GM21619 (cell line): ENCODE results near the gene CD300LG.

Source experiments
- ATAC-seq: cut with Tn5 transposase; IDR thresholded peaks from one replicate; pipeline ENCODE4 v1.9.1; 2021; ENCODE audit not compliant: unreplicated experiment

The CD300LG gene

GRCh38 chr17:43905400-43905984 is 58.5 kb downstream of the CD300LG start:
- ATAC-seq = no peak

GRCh38 chr17:43905985-43906852 is 59.2 kb downstream of the CD300LG start:
- no peak for ATAC-seq

GRCh38 chr17:43906951-43907424 is 60.0 kb downstream of the CD300LG start:
- ATAC-seq = no peak

GRCh38 chr17:43907425-43907981 is 60.5 kb downstream of the CD300LG start, which contains the start of gene MPP2:
MPP2 (minus strand) TSS chr17:43907536; CDS start chr17:43904460, 3,076 bp downstream.
- ATAC-seq = no peak

GRCh38 chr17:43907998-43908721 is 61.2 kb downstream of the CD300LG start:
- ATAC-seq = no peak

- ATAC-seq = no peak
Measured at GRCh38 chr17:43909537-43910231, 62.7 kb downstream of the CD300LG start.

GRCh38 chr17:43911904-43912303 is 64.9 kb downstream of the CD300LG start:
- ATAC-seq = no peak

- ATAC-seq = no peak
Measured at GRCh38 chr17:43912635-43913304, 65.8 kb downstream of the CD300LG start.
